BE2C (cell line): ENCODE measurements around the gene LAMA3.
"Not testable (repeated sequence)": the region's sequence is repeated elsewhere in the genome, so short reads cannot be mapped to it uniquely, and the experiment has no call there.

Experiments
- DNase-seq: peaks from one replicate; pipeline ENCODE4 v3.0.0-alpha.2; 2020
- H3K27me3 ChIP-seq: fragments of 250-450 bp; sonication (Bioruptor Pico); 2 replicates; pipeline ENCODE4 v1.5.1; 2020; ENCODE audit warnings: mild to moderate bottlenecking
- H3K36me3 ChIP-seq: fragments of 250-450 bp; sonication (Bioruptor Pico); 2 replicates; pipeline ENCODE4 v1.5.1; 2020; ENCODE audit warnings: mild to moderate bottlenecking
- H3K4me1 ChIP-seq: fragments of 250-450 bp; sonication (Bioruptor Pico); 2 replicates; pipeline ENCODE4 v1.5.1; 2020
- H3K4me3 ChIP-seq: 2 replicates; pipeline ENCODE4 v1.5.1; 2011; ENCODE audit warnings: low read depth, low read length
- H3K9me3 ChIP-seq: fragments of 250-450 bp; sonication (Bioruptor Pico); 2 replicates; pipeline ENCODE4 v1.5.1; 2020
- CTCF ChIP-seq: IDR thresholded peaks from 2 replicates; pipeline ENCODE4 v1.5.1; 2012; ENCODE audit warnings: mild to moderate bottlenecking, low read depth, low read length

The LAMA3 gene

GRCh38 chr18:23725827-23726661 lies 36.8 kb downstream of the LAMA3 start:
- Histone ChIP-seq H3K27me3 (no peaks in the 10 kb centered on the region), H3K4me3 (no peak overlapping the region), H3K9me3 (no peaks in the 10 kb centered on the region), H3K36me3 (no peaks in the 10 kb centered on the region), H3K4me1 (no peaks in the 10 kb centered on the region)
- no peak for TF ChIP-seq CTCF
- DNase-seq, result no peak

GRCh38 chr18:23727707-23728493 lies 38.6 kb downstream of the LAMA3 start:
- H3K36me3 ChIP-seq, result no peaks in the 10 kb centered on the region
- H3K4me1 ChIP-seq, result peaks cover 2% of the 10 kb centered on the region; the same call in 1 of the 2 replicates
- no peak for DNase-seq
- no peaks in the 10 kb centered on the region for H3K9me3 ChIP-seq
- H3K4me3 ChIP-seq, result no peak overlapping the region
- H3K27me3 ChIP-seq, result no peaks in the 10 kb centered on the region
- TF ChIP-seq CTCF, result no peak

- no peak for TF ChIP-seq CTCF
- Histone ChIP-seq H3K4me3 (no peak overlapping the region), H3K9me3 (no peaks in the 10 kb centered on the region), H3K36me3 (no peaks in the 10 kb centered on the region), H3K4me1 (peaks cover 9% of the 10 kb centered on the region; the same call in 1 of the 2 replicates), H3K27me3 (no peaks in the 10 kb centered on the region)
- DNase-seq, result no peak
These were observed 41.6 kb downstream of the LAMA3 start for GRCh38 chr18:23730857-23731256.

GRCh38 chr18:23731861-23732260 lies 42.6 kb downstream of the LAMA3 start:
- H3K27me3 ChIP-seq, result no peaks in the 10 kb centered on the region
- no peak overlapping the region for H3K4me3 ChIP-seq
- peaks cover 9% of the 10 kb centered on the region; the same call in 1 of the 2 replicates for H3K4me1 ChIP-seq
- H3K9me3 ChIP-seq, result no peaks in the 10 kb centered on the region
- DNase-seq, result no peak
- TF ChIP-seq CTCF, result no peak
- H3K36me3 ChIP-seq, result no peaks in the 10 kb centered on the region

- Histone ChIP-seq H3K4me1 (peaks cover 9% of the 10 kb centered on the region; the same call in 1 of the 2 replicates), H3K9me3 (no peaks in the 10 kb centered on the region), H3K4me3 (no peak overlapping the region), H3K36me3 (no peaks in the 10 kb centered on the region), H3K27me3 (no peaks in the 10 kb centered on the region)
- no peak for TF ChIP-seq CTCF
- no peak for DNase-seq
These were observed 43.2 kb downstream of the LAMA3 start for GRCh38 chr18:23732439-23732838.

- H3K9me3 ChIP-seq, H3K4me1 ChIP-seq, H3K36me3 ChIP-seq, H3K27me3 ChIP-seq, DNase-seq, H3K4me3 ChIP-seq: not testable (repeated sequence)
These were observed 44.0 kb downstream of the LAMA3 start for GRCh38 chr18:23733265-23733664.
